GM21360 (cell line): ENCODE measurements around the gene CNOT8.
"Not testable (repeated sequence)": the region's sequence is repeated elsewhere in the genome, so short reads cannot be mapped to it uniquely, and the experiment has no call there.

Experiments used
- ATAC-seq: cut with Tn5 transposase; IDR thresholded peaks from one replicate; pipeline ENCODE4 v1.9.1; 2021; ENCODE audit warnings: mild to moderate bottlenecking, moderate library complexity; ENCODE audit not compliant: unreplicated experiment

CNOT8 gene

DNA sequence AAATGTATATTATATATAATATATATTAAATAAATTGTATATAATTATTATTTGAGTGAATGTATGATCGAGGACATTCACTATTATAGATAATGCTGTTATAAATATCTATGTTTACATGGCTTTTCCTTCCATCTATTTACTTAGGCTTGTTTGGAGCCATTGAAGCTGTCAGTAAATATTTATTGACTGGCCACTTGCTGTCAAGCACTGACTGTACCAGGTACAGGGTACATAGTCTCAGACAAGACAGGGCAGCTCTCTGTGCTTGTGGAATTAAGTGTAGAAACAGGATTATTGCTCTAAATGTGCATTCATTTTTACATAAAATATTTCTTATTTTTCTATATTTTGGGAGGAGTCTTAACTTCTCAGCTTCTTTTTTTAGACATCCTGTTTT is 24.4 kb upstream of the CNOT8 start:
- ATAC-seq = no peak

DNA sequence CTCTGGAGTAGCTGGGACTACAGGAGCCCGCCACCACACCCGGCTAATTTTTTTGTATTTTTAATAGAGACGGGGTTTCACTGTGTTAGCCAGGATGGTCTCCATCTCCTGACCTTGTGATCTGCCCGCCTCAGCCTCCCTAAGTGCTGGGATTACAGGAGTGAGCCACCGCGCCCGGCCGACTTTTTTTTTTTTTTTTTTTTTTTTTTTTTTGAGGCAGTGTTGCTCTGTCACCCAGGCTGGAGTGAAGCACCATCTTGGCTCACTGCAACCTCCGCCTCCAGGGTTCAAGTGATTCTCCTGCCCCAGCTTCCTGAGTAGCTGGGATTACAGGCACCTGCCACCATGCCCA is 22.8 kb upstream of the CNOT8 start:
- not testable (repeated sequence) for ATAC-seq

- ATAC-seq = no peak
Measured at GRCh38 chr5:154836225-154836624, 22.2 kb upstream of the CNOT8 start.

DNA sequence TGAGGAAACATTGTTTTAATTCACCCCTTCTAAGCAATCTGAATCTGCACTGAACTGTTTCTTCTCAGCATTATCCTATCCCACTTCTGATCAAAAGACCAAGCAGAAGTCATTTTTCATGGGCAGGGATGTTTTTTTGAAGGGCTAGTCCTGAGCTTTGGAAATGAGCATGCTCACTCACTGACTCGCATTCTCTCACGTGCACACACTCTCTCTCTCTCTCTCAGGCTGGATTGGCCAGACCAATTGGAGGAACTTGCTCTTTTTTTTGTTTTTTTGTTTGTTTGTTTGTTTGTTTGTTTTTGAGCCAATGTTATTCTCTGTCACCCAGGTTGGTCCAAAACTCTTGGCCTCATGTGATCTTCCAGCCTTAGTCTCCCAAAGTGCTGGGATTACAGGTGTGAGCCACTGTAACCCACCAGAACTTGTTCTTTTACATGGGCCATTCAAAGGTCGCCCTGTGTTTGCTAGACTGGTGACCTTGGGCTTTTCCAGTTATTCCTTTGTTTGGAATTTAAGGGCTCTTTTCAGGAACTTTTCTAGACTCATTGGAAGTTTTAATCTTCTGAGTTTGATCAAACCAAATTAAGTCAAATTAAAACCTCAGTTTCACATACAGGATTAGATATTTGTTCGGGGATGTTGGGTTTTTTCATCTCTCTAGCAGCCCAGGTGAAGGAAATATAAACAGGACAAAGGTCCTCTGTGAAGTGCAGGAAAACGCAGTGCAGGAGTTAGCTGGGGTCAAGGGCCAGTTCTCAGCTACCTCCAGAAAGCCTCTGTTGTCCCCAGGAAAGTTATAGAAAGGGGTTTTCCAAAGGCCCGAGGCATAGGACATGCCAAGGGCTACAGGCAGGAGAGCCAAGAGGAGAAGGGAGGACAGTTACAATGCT is 21.2 kb upstream of the CNOT8 start:
- ATAC-seq = no peak

DNA sequence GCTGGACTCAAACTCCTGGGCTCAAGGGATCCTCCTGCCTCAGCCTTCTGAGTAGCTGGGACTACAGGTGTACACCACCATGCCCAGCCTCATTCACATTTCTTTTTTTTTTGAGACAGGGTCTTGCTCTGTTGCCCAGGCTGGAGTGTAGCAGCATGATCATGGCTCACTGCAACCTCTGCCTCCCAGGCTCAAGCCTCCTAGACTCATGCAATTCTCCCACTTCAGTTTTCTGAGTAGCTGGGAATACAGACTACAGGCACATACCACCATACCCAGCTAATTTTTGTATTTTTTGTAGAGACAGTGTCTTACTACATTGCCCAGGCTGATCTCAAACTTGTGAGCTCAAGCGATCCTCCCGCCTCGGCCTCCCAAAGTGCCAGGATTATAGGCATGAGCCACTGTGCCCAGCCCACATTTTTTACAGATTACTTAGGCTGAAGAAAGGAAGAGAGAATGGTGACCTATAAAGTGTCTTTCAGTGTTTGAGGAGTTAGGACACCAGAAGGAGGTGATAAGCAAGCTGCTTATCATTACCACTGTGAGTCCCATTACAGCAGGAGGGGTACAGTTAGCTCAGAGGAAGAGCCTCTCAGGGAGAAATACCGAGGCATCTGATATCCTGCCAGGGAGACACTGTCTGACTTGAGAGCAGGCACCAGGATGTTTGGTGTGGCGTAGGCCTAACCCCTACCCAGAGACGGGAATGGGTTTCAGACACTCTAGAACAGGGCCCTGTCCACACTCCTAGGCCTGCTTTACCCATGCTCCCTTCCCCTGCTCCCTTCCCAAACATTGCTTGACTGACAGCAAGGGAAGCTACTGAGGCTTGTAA is 17.8 kb upstream of the CNOT8 start:
- no peak for ATAC-seq

GRCh38 chr5:154841273-154841661 is 17.2 kb upstream of the CNOT8 start:
- no peak for ATAC-seq

DNA sequence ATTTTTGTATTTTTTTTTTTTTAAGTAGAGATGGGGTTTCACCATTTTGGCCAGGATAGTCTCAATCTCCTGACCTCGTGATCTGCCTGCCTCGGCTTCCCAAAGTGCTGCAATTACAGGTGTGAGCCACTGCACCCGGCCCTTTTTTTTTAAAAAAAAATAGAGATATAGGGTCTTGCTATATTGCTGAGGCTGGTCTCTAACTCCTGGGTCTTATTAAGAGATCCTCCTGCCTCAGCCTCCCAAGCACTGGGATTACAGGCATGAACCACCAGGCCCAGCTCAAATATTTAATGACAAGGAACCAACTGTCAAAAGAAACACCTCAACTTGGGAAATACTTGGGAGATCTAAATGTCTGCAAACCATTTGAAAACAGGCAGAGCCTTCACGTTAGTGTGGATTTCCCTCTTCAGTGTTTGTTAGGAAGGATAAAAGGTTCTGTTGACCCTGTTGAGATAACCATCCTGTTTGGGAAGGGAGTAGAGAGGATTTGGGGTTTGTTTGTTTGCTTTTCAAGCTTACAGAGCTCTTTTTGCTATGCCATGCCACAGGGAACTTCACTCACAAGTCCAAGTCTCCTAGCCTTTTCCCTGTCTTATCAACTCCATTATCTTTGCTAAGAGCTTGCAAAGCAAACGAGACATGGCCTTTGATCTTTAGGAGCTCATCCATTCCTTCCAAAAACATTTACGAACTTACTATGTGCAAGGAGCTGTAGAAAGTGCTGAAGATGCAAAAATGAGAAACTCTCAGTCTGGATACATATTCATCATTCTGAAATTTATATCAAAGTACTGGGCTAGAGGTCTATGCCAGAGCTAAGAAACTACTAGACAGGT is 15.5 kb upstream of the CNOT8 start:
- ATAC-seq = no peak

- ATAC-seq = no peak
Measured at GRCh38 chr5:154844809-154845208, 13.6 kb upstream of the CNOT8 start.

- no peak for ATAC-seq
Measured at GRCh38 chr5:154849264-154849785, 9.1 kb upstream of the CNOT8 start.

- ATAC-seq = no peak
Measured at GRCh38 chr5:154849791-154850201, 8.6 kb upstream of the CNOT8 start.

DNA sequence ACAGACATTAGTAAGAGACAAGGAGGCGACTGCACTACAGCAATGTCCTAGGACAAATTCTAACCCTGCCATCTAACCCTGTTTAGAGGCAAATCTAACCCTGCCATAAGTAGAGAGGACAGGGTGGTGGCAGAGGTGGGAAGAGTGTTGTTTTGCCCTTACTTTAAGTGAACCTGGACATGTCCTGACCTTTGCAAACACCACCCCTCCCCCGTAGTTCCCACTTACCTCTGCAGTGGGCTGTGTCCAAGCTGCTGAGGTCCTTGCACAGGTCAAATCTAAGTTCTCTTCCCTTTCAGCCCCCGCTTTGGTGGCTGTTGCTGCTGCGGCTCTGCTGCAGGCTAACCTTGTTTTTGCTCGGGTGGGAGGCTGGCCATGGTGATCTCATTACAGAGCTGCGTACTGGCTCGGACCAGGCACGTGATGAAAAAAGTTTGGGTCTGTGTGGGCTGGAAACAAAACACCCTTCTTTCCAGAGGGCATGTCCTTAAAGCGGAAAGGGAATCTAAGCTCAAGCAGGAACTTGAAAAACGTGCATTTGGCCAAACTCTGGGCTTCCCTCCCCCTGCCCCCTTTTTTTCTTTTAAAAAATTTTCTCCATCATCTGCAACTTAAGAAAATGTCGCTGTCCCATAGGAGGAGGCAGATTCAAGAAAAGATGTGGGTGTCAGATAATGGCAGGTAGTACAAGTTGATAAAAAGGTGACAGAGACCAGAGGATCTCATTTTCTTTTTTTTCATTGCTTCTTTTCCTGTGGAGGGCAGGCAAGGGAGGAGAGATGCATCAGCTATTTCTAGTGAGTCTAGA is 8.0 kb upstream of the CNOT8 start, which contains the start of gene FAXDC2:
Gene FAXDC2 (minus strand): TSS at position 349 of the 808 bp plus-strand sequence. CDS start 12,425 bp downstream, outside the sequence.
- peak; percentile 61 for ATAC-seq

DNA sequence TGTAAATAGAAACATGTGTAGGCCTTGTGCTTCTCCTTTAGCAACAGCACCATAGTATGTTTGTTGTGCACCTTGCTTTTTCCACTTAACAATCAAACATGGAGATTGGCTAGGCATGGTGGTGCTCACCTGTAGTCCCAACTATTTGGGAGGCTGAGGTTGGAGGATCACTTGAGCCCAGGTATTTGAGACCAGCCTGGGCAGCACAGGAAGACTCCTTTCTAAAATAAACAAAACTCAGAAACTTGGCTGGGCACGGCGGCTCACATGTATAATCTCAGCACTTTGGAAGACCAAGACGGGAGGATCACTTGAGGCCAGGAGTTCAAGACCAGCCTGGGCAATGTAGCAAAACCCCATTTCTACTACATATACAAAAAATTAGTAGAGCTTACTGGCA is 7.1 kb upstream of the CNOT8 start:
- no peak for ATAC-seq

- peak; percentile 59 for ATAC-seq
Measured at GRCh38 chr5:154857530-154858296, 714 bp upstream of the CNOT8 start.

DNA sequence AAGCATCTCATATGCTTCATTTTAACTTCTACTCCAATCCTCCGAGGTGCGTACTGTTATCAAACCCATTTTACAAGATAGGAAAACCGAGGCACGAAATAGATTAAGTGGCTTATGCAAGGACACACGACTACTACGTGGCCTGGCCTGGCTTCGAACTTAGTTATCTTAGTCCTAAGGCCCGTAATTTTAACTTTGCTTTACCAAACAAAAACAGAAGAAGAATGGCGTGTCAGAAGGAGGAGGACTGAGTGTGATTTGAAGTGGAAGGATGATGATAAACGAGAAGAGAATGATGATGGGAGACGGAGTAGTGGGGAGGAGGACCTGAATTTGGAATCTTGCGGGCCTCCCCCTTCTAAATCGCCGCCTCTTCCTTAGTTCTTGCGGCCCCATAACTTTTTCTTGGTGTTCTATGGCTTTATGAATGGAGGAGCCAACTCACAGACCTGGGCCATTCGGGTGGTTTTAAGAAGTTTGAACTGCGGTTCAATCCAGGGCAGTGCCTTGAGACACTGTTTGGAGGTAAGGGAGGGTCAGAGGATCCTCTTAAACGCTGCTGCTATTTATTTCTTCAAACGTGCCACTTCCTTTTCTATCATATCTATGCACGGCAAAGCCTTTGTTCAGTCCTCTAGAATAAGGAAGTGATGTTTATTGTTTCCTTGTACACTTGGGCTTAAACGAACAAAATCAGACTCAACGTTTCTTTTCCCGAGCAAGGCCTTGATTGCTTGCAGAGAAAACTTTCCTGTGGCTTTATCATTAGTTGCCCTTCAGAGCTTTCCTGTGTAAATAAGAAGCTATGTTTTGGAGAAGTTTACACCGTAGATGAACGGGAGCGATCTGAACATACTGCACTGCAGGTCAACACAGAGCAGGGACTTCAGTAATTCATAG is 795 bp downstream of the CNOT8 start:
- no peak for ATAC-seq

DNA sequence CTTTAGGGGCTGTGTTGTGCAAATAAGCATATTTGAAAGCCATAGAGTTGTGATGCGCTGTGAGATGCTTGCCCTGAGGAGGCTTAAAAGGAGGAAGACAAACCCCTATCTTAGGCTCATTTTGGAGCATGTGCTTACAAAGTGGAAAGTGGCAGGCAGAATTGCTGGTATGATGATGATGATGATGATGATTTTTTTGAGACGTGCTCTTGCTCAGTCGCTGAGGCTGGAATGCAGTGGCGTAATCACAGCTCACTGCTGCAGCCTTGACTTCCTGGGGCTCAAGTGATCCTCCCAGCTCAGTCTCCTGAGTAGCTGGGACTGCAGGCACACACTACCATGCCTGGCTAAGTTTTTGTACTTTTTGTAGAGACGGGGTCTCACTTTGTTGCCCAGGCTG is 1.7 kb downstream of the CNOT8 start:
- ATAC-seq = no peak

- ATAC-seq = no peak
Measured at GRCh38 chr5:154860765-154861164, 2.3 kb downstream of the CNOT8 start.

GRCh38 chr5:154861946-154862345 is 3.5 kb downstream of the CNOT8 start:
- no peak for ATAC-seq

- no peak for ATAC-seq
Measured at GRCh38 chr5:154862766-154863165, 4.3 kb downstream of the CNOT8 start.
